ENCODE results near the gene LYRM4. TPM values are rescaled to one million over a fixed set of nuclear protein-coding genes. Genes with fewer than 3 reads are reported as not detected.

Gene LYRM4
- total RNA-seq, 1 donor from 2014 or later, result 27.1 TPM

DNA sequence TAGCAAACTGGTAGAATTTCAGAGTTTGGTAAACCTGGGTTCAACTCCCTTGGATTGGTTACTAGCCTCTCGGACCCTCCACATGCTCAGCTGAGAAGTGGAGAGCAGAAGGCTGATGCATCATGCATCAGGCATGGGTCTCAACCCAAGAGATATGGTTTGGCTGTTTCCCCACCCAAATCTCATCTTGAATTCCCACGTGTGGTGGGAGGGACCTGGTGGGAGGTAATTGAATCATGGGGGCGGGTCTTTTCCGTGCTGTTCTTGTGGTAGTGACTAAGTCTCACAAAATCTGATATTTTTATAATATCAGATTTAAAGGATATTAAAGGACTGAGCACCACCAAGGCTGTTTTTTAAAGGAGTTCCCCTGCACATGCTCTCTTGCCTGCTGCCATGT, 100.5 kb downstream of the LYRM4 start:
- Mint-ChIP-seq H3K4me3 (ENCODE audit: unreplicated experiment) (no peak overlapping the region), H3K27ac (ENCODE audit: unreplicated experiment) (no peak overlapping the region)
- no peak for TF ChIP-seq CTCF (IDR thresholded peaks at IDR 0.05)

GRCh38 chr6:5159162-5159561, 101.6 kb downstream of the LYRM4 start:
- Mint-ChIP-seq H3K9me3 (ENCODE audit: unreplicated experiment) (no peaks in the 10 kb centered on the region), H3K4me3 (ENCODE audit: unreplicated experiment) (no peak overlapping the region), H3K27me3 (ENCODE audit: unreplicated experiment) (no peaks in the 10 kb centered on the region), H3K4me1 (ENCODE audit: unreplicated experiment) (no peaks in the 10 kb centered on the region), H3K27ac (ENCODE audit: unreplicated experiment) (no peak overlapping the region), H3K36me3 (ENCODE audit: unreplicated experiment) (no peaks in the 10 kb centered on the region)
- DNase-seq (ENCODE audit: extremely low spot score, unreplicated experiment), result no peak
- no peak for TF ChIP-seq CTCF (IDR thresholded peaks at IDR 0.05)

More for the DNA sequence above, 100.5 kb downstream of the LYRM4 start:
- Mint-ChIP-seq H3K36me3 (ENCODE audit: unreplicated experiment) (no peaks in the 10 kb centered on the region), H3K9me3 (ENCODE audit: unreplicated experiment) (no peaks in the 10 kb centered on the region), H3K4me1 (ENCODE audit: unreplicated experiment) (no peaks in the 10 kb centered on the region), H3K27me3 (ENCODE audit: unreplicated experiment) (no peaks in the 10 kb centered on the region)
- no peak for DNase-seq (ENCODE audit: extremely low spot score, unreplicated experiment)

DNA sequence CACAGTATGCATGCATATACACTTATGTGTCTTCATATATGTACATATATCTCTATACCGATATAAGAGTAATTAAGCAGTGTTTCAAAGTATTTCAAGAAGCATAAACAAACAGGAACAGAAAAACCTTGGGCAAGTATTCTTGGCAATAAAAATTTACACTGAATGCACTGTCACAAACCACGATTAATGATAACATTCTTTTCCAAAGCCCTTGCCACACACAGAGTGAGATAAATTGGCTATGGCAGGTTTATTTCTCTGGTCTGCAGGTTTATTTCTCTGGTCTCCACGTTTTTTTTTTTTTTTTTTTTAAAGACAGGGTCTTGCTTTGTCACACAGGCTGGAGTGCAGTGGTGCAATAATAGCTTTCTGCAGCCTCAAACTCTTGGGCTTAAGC, 102.6 kb downstream of the LYRM4 start:
- H3K27ac Mint-ChIP-seq (ENCODE audit: unreplicated experiment), result no peak overlapping the region
- H3K4me1 Mint-ChIP-seq (ENCODE audit: unreplicated experiment), result no peaks in the 10 kb centered on the region
- TF ChIP-seq CTCF (IDR thresholded peaks at IDR 0.05), result no peak
- no peaks in the 10 kb centered on the region for H3K36me3 Mint-ChIP-seq (ENCODE audit: unreplicated experiment)
- H3K27me3 Mint-ChIP-seq (ENCODE audit: unreplicated experiment), result no peaks in the 10 kb centered on the region
- no peaks in the 10 kb centered on the region for H3K9me3 Mint-ChIP-seq (ENCODE audit: unreplicated experiment)
- H3K4me3 Mint-ChIP-seq (ENCODE audit: unreplicated experiment), result no peak overlapping the region
- no peak for DNase-seq (ENCODE audit: extremely low spot score, unreplicated experiment)

DNA sequence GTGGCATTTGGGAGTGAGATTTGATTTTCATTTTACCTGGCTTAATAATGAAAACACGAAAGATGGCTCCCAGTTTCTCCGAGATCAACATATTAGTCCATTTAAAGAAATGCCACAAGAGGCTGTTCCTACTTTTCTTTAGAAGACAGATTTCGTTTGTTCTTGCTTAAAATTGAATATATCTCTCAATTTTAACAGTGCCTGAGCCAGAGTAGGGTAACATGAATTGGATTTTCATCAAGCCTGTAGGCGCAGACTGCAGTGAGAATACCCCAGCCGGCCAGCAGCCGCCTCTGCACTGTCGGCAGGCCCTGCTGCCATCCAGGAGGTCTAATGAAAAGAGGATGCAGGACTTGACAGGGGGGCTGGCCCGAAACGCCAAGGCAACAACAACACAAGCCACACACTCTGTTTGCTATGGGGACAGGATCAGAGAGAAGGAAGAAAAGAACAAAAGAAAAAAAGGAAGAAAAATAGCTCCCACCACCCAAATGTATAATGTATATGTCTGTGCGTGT, 103.1 kb downstream of the LYRM4 start:
- Mint-ChIP-seq H3K4me3 (ENCODE audit: unreplicated experiment) (no peak overlapping the region), H3K36me3 (ENCODE audit: unreplicated experiment) (no peaks in the 10 kb centered on the region), H3K27ac (ENCODE audit: unreplicated experiment) (no peak overlapping the region), H3K9me3 (ENCODE audit: unreplicated experiment) (no peaks in the 10 kb centered on the region), H3K27me3 (ENCODE audit: unreplicated experiment) (no peaks in the 10 kb centered on the region), H3K4me1 (ENCODE audit: unreplicated experiment) (no peaks in the 10 kb centered on the region)
- no peak for TF ChIP-seq CTCF (IDR thresholded peaks at IDR 0.05)
- no peak for DNase-seq (ENCODE audit: extremely low spot score, unreplicated experiment)

- Mint-ChIP-seq H3K36me3 (ENCODE audit: unreplicated experiment) (no peaks in the 10 kb centered on the region), H3K27ac (ENCODE audit: unreplicated experiment) (no peak overlapping the region), H3K27me3 (ENCODE audit: unreplicated experiment) (no peaks in the 10 kb centered on the region), H3K4me3 (ENCODE audit: unreplicated experiment) (no peak overlapping the region), H3K9me3 (ENCODE audit: unreplicated experiment) (no peaks in the 10 kb centered on the region), H3K4me1 (ENCODE audit: unreplicated experiment) (peaks cover 5% of the 10 kb centered on the region)
- no peak for DNase-seq (ENCODE audit: extremely low spot score, unreplicated experiment)
- no peak for TF ChIP-seq CTCF (IDR thresholded peaks at IDR 0.05)
Measured at GRCh38 chr6:5156627-5157026, 104.1 kb downstream of the LYRM4 start.

Measured in osteocyte (in vitro differentiated cells).